ENCODE measurements around the gene MKS1. TPM values are rescaled to one million over a fixed set of nuclear protein-coding genes. Genes with fewer than 3 reads are reported as not detected.
A peak's percentile ranks its signal among the peaks of the same experiment; 100 is the strongest.

MKS1 gene
- total RNA-seq, 1 donor from 2014 or later = 10.4 TPM

DNA sequence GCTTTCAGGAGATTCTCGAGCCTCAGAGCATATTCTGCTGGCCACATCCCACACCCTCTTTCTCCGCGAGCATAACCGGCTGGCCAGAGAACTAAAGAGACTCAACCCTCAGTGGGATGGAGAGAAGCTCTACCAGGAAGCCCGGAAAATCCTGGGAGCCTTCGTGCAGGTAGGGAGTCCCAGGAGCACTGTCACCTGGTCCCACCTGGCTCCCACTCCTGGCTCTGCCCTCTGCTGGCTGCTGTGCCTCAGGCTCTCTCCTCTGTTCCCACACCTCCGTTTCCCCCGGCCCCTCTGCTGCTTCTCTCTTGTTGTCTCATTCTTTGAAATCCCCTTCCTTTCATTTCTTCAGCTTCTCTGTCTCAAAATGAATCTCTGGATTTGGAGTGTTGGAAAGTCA lies 35.7 kb upstream of the MKS1 start:
- Histone ChIP-seq H3K36me3 (ENCODE audit: control insufficient read depth in 3 of 3, insufficient read depth in 3 of 3, low read length in 3 of 3) (no peaks in the 10 kb centered on the region), H3K27me3 (ENCODE audit: control insufficient read depth in 3 of 3, insufficient read depth in 3 of 3, low read length in 3 of 3) (peaks cover 8 to 18% (median 13%) of the 10 kb centered on the region in 3 donors), H3K4me1 (ENCODE audit: control insufficient read depth in 3 of 3, insufficient read depth in 3 of 3, low read length in 3 of 3) (peaks cover 0 to 2% (median 0%) of the 10 kb centered on the region in 3 donors), H3K27ac (ENCODE audit: low read depth, low read length) (no peak overlapping the region), H3K4me3 (ENCODE audit: low read length in 3 of 3) (no peak overlapping the region), H3K9ac (ENCODE audit: low read depth in 1 of 3, low read length in 3 of 3) (no peak overlapping the region), H3K9me3 (ENCODE audit: control insufficient read depth in 3 of 3, low read length in 3 of 3) (no peaks in the 10 kb centered on the region)

DNA sequence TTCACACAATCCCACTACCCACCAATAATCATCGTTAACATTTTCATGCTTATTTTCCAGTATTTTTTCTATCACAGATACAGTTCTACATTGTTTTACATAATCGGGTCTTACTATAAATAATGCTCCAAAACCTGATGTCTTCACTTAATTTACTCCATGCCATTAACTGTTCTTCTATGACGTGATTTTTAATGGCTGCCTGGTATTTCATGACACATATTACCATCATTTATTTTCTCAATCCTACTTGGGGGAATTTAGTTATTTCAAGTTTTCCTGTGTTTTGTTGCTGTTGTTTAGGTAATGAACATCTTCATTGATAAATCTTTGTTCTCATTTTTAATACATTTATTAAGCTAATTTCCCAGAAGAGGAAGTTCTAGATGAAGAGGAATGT lies 34.0 kb upstream of the MKS1 start:
- H3K36me3 ChIP-seq (ENCODE audit: control insufficient read depth in 3 of 3, insufficient read depth in 3 of 3, low read length in 3 of 3) = no peaks in the 10 kb centered on the region
- no peak overlapping the region for H3K27ac ChIP-seq (ENCODE audit: low read depth, low read length)
- H3K4me3 ChIP-seq (ENCODE audit: low read length in 3 of 3) = no peak overlapping the region
- H3K4me1 ChIP-seq (ENCODE audit: control insufficient read depth in 3 of 3, insufficient read depth in 3 of 3, low read length in 3 of 3) = peaks cover 0 to 9% (median 7%) of the 10 kb centered on the region in 3 donors
- peaks cover 21 to 27% (median 25%) of the 10 kb centered on the region in 3 donors for H3K27me3 ChIP-seq (ENCODE audit: control insufficient read depth in 3 of 3, insufficient read depth in 3 of 3, low read length in 3 of 3)
- no peak overlapping the region for H3K9ac ChIP-seq (ENCODE audit: low read depth in 1 of 3, low read length in 3 of 3)
- H3K9me3 ChIP-seq (ENCODE audit: control insufficient read depth in 3 of 3, low read length in 3 of 3) = no peaks in the 10 kb centered on the region

DNA sequence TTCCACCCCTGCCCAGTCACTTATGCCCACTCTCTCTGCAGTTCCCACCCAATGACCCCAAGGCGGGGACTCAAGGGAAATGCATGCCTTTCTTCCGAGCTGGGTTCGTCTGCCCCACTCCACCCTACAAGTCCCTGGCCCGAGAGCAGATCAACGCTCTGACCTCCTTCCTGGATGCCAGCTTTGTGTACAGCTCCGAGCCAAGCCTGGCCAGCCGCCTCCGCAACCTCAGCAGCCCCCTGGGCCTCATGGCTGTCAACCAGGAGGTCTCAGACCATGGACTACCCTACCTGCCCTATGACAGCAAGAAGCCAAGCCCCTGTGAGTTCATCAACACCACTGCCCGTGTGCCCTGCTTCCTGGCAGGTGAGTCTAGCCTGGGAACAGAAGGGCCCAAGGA lies 33.1 kb upstream of the MKS1 start:
- H3K4me3 ChIP-seq (ENCODE audit: low read length in 3 of 3) = no peak overlapping the region
- peaks cover 0 to 9% (median 7%) of the 10 kb centered on the region in 3 donors for H3K4me1 ChIP-seq (ENCODE audit: control insufficient read depth in 3 of 3, insufficient read depth in 3 of 3, low read length in 3 of 3)
- H3K36me3 ChIP-seq (ENCODE audit: control insufficient read depth in 3 of 3, insufficient read depth in 3 of 3, low read length in 3 of 3) = no peaks in the 10 kb centered on the region
- no peak overlapping the region for H3K27ac ChIP-seq (ENCODE audit: low read depth, low read length)
- no peaks in the 10 kb centered on the region for H3K9me3 ChIP-seq (ENCODE audit: control insufficient read depth in 3 of 3, low read length in 3 of 3)
- H3K9ac ChIP-seq (ENCODE audit: low read depth in 1 of 3, low read length in 3 of 3) = no peak overlapping the region
- H3K27me3 ChIP-seq (ENCODE audit: control insufficient read depth in 3 of 3, insufficient read depth in 3 of 3, low read length in 3 of 3) = peaks cover 24 to 33% (median 26%) of the 10 kb centered on the region in 3 donors

DNA sequence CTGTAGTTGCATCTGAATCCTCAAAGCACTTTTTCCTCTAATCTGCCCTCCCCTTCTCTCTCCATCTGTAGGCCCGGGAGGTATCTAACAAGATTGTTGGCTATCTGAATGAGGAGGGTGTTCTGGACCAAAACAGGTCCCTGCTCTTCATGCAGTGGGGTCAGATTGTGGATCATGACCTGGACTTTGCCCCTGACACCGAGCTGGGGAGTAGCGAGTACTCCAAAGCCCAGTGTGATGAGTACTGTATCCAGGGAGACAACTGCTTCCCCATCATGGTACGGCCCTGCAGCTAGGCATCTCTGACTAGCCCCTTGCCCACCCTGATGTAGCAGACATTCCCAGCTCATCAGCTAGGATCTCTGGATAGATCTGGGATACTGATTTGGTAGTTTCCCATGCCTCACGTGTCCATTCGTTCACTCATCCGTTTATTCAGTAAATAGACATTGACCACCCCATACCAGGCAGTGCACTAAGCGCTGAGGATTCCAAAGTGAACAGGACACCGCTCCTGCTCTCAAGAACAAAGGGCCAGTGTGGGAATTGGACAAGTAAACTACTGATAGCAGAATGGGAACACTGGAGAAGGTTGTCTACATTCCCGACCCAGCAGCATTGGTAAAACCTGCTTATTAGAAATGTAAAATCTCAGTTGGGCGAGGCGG lies 31.4 kb upstream of the MKS1 start:
- Histone ChIP-seq H3K9ac (ENCODE audit: low read depth in 1 of 3, low read length in 3 of 3) (no peak overlapping the region), H3K27ac (ENCODE audit: low read depth, low read length) (no peak overlapping the region), H3K36me3 (ENCODE audit: control insufficient read depth in 3 of 3, insufficient read depth in 3 of 3, low read length in 3 of 3) (no peaks in the 10 kb centered on the region), H3K4me1 (ENCODE audit: control insufficient read depth in 3 of 3, insufficient read depth in 3 of 3, low read length in 3 of 3) (peaks cover 0 to 9% (median 7%) of the 10 kb centered on the region in 3 donors), H3K9me3 (ENCODE audit: control insufficient read depth in 3 of 3, low read length in 3 of 3) (no peaks in the 10 kb centered on the region), H3K4me3 (ENCODE audit: low read length in 3 of 3) (no peak overlapping the region), H3K27me3 (ENCODE audit: control insufficient read depth in 3 of 3, insufficient read depth in 3 of 3, low read length in 3 of 3) (peaks cover 30 to 37% (median 34%) of the 10 kb centered on the region in 3 donors)

DNA sequence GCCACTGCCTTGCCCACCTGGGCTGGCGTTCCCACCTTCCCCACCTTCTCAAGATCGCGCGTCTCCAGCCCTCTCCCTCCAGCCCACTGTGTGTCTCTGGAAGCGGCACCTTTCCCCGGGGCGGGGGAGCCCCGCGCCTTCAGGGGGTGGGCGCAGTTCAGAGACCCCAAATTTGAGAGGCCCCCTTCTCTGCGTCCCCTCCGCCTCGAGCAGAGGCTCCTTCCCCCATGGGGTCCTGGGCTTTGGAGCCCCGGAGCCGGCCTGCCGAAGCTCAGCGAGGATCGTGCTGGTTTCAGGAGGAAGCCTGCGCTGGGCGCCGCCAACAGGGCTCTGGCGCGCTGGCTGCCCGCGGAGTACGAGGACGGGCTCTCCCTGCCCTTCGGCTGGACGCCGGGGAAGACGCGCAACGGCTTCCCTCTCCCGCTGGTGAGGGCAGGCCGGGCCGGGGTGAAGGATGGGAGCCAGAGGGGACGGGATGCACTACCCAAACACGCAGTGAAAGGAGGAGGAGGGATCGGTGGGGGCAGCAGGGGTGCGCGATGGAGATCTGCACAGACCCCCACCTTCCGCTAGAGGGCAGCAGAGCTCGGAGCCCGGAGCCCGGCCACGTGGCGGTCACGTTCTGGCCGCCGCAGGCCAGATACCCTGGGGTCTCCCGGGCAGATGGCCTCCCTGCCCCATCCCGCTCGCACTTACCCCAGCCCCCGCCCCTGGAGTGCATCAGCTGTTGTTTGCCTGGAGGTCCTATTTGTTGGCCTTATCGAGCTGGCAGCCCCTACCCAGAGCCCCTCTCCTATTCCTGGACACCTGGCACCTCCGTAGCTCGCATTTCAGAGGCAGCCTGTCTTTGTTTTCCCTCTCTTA lies 30.4 kb upstream of the MKS1 start:
- Histone ChIP-seq H3K27me3 (ENCODE audit: control insufficient read depth in 3 of 3, insufficient read depth in 3 of 3, low read length in 3 of 3) (peaks cover 30 to 42% (median 37%) of the 10 kb centered on the region in 3 donors), H3K4me3 (ENCODE audit: low read length in 3 of 3) (peak overlapping the region; percentile 43 to 73 (median 72)), H3K36me3 (ENCODE audit: control insufficient read depth in 3 of 3, insufficient read depth in 3 of 3, low read length in 3 of 3) (no peaks in the 10 kb centered on the region), H3K4me1 (ENCODE audit: control insufficient read depth in 3 of 3, insufficient read depth in 3 of 3, low read length in 3 of 3) (peaks cover 0 to 9% (median 7%) of the 10 kb centered on the region in 3 donors), H3K9ac (ENCODE audit: low read depth in 1 of 3, low read length in 3 of 3) (peak overlapping the region; percentile 20 to 57 (median 50)), H3K27ac (ENCODE audit: low read depth, low read length) (no peak overlapping the region), H3K9me3 (ENCODE audit: control insufficient read depth in 3 of 3, low read length in 3 of 3) (no peaks in the 10 kb centered on the region)

DNA sequence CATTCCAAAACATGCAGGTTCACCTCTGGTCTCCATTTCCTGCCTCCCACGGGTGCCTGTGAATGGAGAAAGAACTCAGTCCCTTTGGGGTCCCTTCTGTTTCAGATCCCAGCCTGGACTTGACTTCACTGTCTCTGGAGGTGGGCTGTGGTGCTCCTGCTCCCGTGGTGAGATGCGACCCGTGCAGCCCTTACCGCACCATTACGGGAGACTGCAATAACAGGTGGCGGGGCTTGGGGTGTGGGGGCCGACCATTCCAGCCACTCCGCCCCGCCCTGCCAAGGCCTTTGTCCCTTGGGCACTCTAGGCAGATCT lies 29.9 kb upstream of the MKS1 start:
- H3K9me3 ChIP-seq (ENCODE audit: control insufficient read depth in 3 of 3, low read length in 3 of 3) = no peaks in the 10 kb centered on the region
- no peak overlapping the region for H3K27ac ChIP-seq (ENCODE audit: low read depth, low read length)
- H3K4me1 ChIP-seq (ENCODE audit: control insufficient read depth in 3 of 3, insufficient read depth in 3 of 3, low read length in 3 of 3) = peaks cover 0 to 9% (median 7%) of the 10 kb centered on the region in 3 donors
- peak overlapping the region in 1 of 3 donors; percentile 73 for H3K4me3 ChIP-seq (ENCODE audit: low read length in 3 of 3)
- H3K36me3 ChIP-seq (ENCODE audit: control insufficient read depth in 3 of 3, insufficient read depth in 3 of 3, low read length in 3 of 3) = no peaks in the 10 kb centered on the region
- no peak overlapping the region for H3K9ac ChIP-seq (ENCODE audit: low read depth in 1 of 3, low read length in 3 of 3)
- H3K27me3 ChIP-seq (ENCODE audit: control insufficient read depth in 3 of 3, insufficient read depth in 3 of 3, low read length in 3 of 3) = peaks cover 36 to 46% (median 39%) of the 10 kb centered on the region in 3 donors

DNA sequence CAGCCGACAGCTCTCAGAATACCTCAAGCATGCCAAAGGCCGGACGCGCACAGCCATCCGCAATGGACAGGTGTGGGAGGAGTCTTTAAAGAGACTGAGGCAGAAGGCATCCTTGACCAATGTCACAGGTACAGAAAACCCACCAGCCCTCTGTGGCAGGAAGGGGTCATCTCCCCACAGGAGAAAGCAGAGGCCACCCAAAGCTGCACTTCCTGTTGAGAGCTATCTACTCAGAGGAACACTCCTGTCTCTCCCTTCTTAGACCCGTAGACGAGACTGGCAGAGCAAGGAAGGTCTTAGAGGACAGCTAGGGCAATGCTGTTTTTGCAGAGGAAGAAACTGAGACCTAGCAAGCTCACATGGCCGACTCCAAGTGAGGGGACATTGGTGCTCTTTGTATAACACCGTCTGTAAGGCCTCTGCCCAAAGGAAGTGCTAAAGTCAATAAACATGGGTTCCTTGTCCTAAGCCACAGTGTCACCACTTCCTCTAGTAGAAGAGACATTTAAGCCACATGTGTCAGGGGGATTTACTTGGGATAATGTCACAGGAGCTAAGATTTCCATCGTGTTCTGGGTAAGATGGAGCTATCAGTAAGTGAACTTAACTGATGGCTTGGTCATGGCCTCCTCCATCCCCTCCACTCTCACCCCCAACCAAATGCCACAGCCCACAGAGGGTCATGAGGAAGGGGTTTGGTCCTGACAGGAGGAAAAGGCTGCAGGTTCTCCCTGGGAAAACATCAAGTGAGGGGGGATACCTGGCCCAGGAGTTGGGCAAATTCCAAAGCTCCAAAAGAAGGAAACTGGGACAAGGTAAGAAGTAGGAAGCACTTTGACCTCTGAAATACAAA lies 28.7 kb upstream of the MKS1 start:
- Histone ChIP-seq H3K9me3 (ENCODE audit: control insufficient read depth in 3 of 3, low read length in 3 of 3) (no peaks in the 10 kb centered on the region), H3K9ac (ENCODE audit: low read depth in 1 of 3, low read length in 3 of 3) (no peak overlapping the region), H3K4me1 (ENCODE audit: control insufficient read depth in 3 of 3, insufficient read depth in 3 of 3, low read length in 3 of 3) (peaks cover 0 to 9% (median 7%) of the 10 kb centered on the region in 3 donors), H3K4me3 (ENCODE audit: low read length in 3 of 3) (no peak overlapping the region), H3K27ac (ENCODE audit: low read depth, low read length) (no peak overlapping the region), H3K36me3 (ENCODE audit: control insufficient read depth in 3 of 3, insufficient read depth in 3 of 3, low read length in 3 of 3) (no peaks in the 10 kb centered on the region), H3K27me3 (ENCODE audit: control insufficient read depth in 3 of 3, insufficient read depth in 3 of 3, low read length in 3 of 3) (peaks cover 40 to 58% (median 43%) of the 10 kb centered on the region in 3 donors)

DNA sequence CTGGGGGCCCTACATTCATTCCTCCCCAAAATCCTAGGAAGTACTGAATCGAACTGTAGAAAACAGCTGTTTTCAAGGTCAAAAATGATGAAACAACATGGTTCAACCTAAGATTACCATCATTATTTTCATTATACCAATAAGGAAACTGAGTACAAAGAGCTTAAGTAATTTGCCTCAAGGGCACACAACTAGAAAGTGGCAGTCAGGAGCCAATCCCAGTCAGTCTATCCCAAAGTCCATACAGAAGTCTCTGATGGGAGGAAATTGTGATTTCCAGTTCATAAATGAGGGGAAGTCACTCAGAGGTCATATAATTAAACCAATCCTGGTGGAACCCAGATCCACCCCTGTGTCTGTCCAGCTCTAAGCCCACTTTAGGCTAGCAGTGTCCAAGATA lies 27.7 kb upstream of the MKS1 start:
- Histone ChIP-seq H3K9me3 (ENCODE audit: control insufficient read depth in 3 of 3, low read length in 3 of 3) (no peaks in the 10 kb centered on the region), H3K4me1 (ENCODE audit: control insufficient read depth in 3 of 3, insufficient read depth in 3 of 3, low read length in 3 of 3) (peaks cover 0 to 9% (median 7%) of the 10 kb centered on the region in 3 donors), H3K27me3 (ENCODE audit: control insufficient read depth in 3 of 3, insufficient read depth in 3 of 3, low read length in 3 of 3) (peaks cover 41 to 60% (median 41%) of the 10 kb centered on the region in 3 donors), H3K27ac (ENCODE audit: low read depth, low read length) (no peak overlapping the region), H3K36me3 (ENCODE audit: control insufficient read depth in 3 of 3, insufficient read depth in 3 of 3, low read length in 3 of 3) (no peaks in the 10 kb centered on the region), H3K4me3 (ENCODE audit: low read length in 3 of 3) (no peak overlapping the region), H3K9ac (ENCODE audit: low read depth in 1 of 3, low read length in 3 of 3) (no peak overlapping the region)

DNA sequence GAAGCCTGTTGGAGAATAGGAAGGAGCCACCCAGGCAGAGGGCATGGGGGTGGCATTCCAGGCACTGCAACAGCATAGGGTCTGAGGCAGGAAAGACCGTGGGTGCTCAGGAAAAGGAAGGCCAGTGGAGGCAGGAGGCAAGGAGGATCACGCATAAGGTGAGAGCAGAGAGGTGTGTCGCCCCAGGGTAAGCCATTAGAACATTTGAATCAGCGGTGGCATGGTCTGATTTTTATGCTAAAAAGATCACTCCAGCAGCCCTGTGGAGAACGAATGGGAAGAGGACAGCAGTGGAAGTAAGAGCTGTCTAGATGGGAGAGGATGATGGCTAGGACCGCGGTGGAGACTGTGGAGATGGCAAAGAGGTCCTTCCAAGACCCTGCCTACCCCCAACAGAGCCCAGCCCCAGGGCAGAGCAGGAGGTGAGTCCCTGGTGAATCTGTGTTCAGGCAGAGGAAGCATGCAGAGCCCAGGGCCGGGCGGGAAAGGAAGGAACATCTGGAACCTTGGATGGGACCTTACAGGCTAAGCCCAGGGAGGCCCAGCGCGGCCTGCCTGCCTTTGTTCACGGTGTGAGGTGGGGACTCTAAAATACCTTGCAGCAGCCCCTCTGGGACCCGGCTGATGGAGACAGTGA lies 27.2 kb upstream of the MKS1 start:
- Histone ChIP-seq H3K4me3 (ENCODE audit: low read length in 3 of 3) (no peak overlapping the region), H3K9ac (ENCODE audit: low read depth in 1 of 3, low read length in 3 of 3) (no peak overlapping the region), H3K36me3 (ENCODE audit: control insufficient read depth in 3 of 3, insufficient read depth in 3 of 3, low read length in 3 of 3) (no peaks in the 10 kb centered on the region), H3K27me3 (ENCODE audit: control insufficient read depth in 3 of 3, insufficient read depth in 3 of 3, low read length in 3 of 3) (peaks cover 40 to 63% (median 42%) of the 10 kb centered on the region in 3 donors), H3K9me3 (ENCODE audit: control insufficient read depth in 3 of 3, low read length in 3 of 3) (no peaks in the 10 kb centered on the region), H3K4me1 (ENCODE audit: control insufficient read depth in 3 of 3, insufficient read depth in 3 of 3, low read length in 3 of 3) (peaks cover 0 to 9% (median 7%) of the 10 kb centered on the region in 3 donors), H3K27ac (ENCODE audit: low read depth, low read length) (no peak overlapping the region)
